ENCODE measurements around the gene VCL. TPM values are rescaled to one million over a fixed set of nuclear protein-coding genes. Genes with fewer than 3 reads are reported as not detected.
"Not testable (repeated sequence)": the region's sequence is repeated elsewhere in the genome, so short reads cannot be mapped to it uniquely, and the experiment has no call there.

The VCL gene
- total and polyA plus RNA-seq, 5 donors from 2014 or later: 11.4 to 39.2 (median 15.9) TPM

- Mint-ChIP-seq H3K27ac (peak overlapping the region in 2 of 3 donors; percentile 25 to 66), H3K9me3 (peaks cover 0 to 2% (median 0%) of the 10 kb centered on the region in 7 donors), H3K4me3 (peak overlapping the region in 2 of 4 donors; percentile 3 to 53), H3K36me3 (no peaks in the 10 kb centered on the region), H3K27me3 (no peaks in the 10 kb centered on the region), H3K4me1 (peaks cover 20 to 37% (median 22%) of the 10 kb centered on the region in 4 donors)
- ATAC-seq (ENCODE audit: low read depth in 2 of 2) (peak; percentile 58 to 73), DNase-seq (peak in 2 of 3 donors; percentile 27 to 80)
- Histone ChIP-seq H3K36me3 (ENCODE audit: control insufficient read depth, insufficient read depth, low read length) (no peaks in the 10 kb centered on the region), H3K4me3 (ENCODE audit: low read depth, low read length) (peak overlapping the region; percentile 13), H3K4me1 (ENCODE audit: control insufficient read depth, insufficient read depth, low read length, poor library complexity, severe bottlenecking) (peaks cover 27% of the 10 kb centered on the region), H3K27ac (ENCODE audit: insufficient read depth, low read length, poor library complexity, severe bottlenecking) (no peak overlapping the region), H3K9me3 (ENCODE audit: control insufficient read depth in 2 of 2, low read length in 2 of 2) (no peaks in the 10 kb centered on the region), H3K27me3 (ENCODE audit: control insufficient read depth, insufficient read depth, low read length) (no peaks in the 10 kb centered on the region)
Observed at GRCh38 chr10:74056050-74056818, 58.3 kb downstream of the VCL start.

GRCh38 chr10:74058071-74058470 is 60.2 kb downstream of the VCL start:
- no peak for ATAC-seq (ENCODE audit: low read depth in 2 of 2)
- Histone ChIP-seq H3K9me3 (ENCODE audit: control insufficient read depth in 2 of 2, low read length in 2 of 2) (no peaks in the 10 kb centered on the region), H3K27ac (ENCODE audit: insufficient read depth, low read length, poor library complexity, severe bottlenecking) (no peak overlapping the region), H3K36me3 (ENCODE audit: control insufficient read depth, insufficient read depth, low read length) (no peaks in the 10 kb centered on the region), H3K4me3 (ENCODE audit: low read depth, low read length) (no peak overlapping the region), H3K27me3 (ENCODE audit: control insufficient read depth, insufficient read depth, low read length) (no peaks in the 10 kb centered on the region), H3K4me1 (ENCODE audit: control insufficient read depth, insufficient read depth, low read length, poor library complexity, severe bottlenecking) (peaks cover 27% of the 10 kb centered on the region)
- Mint-ChIP-seq H3K27me3 (no peaks in the 10 kb centered on the region), H3K27ac (peak overlapping the region in 2 of 3 donors; percentile 48 to 75), H3K36me3 (peaks cover 2% of the 10 kb centered on the region), H3K4me1 (peaks cover 19 to 33% (median 21%) of the 10 kb centered on the region in 4 donors), H3K9me3 (peaks cover 0 to 2% (median 0%) of the 10 kb centered on the region in 7 donors), H3K4me3 (peak overlapping the region in 3 of 4 donors; percentile 16 to 62 (median 50))
- DNase-seq: no peak

DNA sequence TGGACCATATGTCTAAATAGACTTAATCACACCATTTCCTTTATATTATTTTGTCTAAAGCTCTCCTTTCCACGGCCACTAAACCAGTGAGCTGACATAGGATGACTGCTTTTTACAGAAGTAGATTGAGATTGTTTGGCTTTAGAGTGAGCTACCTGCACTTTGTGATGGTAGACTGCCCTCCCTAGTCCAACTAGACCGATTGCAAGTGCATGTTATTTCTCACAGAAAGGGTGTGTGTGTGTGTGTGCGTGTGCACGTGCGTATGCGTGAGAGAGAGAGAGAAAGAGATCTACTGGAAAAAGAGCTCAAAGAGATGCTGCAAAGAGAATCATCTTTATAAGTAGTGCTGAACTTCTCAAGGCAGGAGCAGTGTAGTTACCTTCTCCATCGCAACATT is 60.7 kb downstream of the VCL start:
- H3K9me3 ChIP-seq (ENCODE audit: control insufficient read depth in 2 of 2, low read length in 2 of 2): no peaks in the 10 kb centered on the region
- DNase-seq (peak in 2 of 3 donors; percentile 25 to 66), ATAC-seq (ENCODE audit: low read depth in 2 of 2) (peak in 1 of 2 donors; percentile 40)
- H3K27ac ChIP-seq (ENCODE audit: insufficient read depth, low read length, poor library complexity, severe bottlenecking): no peak overlapping the region
- H3K36me3 ChIP-seq (ENCODE audit: control insufficient read depth, insufficient read depth, low read length): peaks cover 4% of the 10 kb centered on the region
- peak overlapping the region in 1 of 4 donors; percentile 21 for H3K4me3 Mint-ChIP-seq
- peaks cover 27% of the 10 kb centered on the region for H3K4me1 ChIP-seq (ENCODE audit: control insufficient read depth, insufficient read depth, low read length, poor library complexity, severe bottlenecking)
- H3K9me3 Mint-ChIP-seq: peaks cover 0 to 5% (median 0%) of the 10 kb centered on the region in 7 donors
- H3K4me3 ChIP-seq (ENCODE audit: low read depth, low read length): no peak overlapping the region
- peak overlapping the region in 2 of 3 donors; percentile 3 to 13 for H3K27ac Mint-ChIP-seq
- no peaks in the 10 kb centered on the region for H3K27me3 ChIP-seq (ENCODE audit: control insufficient read depth, insufficient read depth, low read length)
- H3K36me3 Mint-ChIP-seq: peaks cover 7% of the 10 kb centered on the region
- H3K27me3 Mint-ChIP-seq: no peaks in the 10 kb centered on the region
- peaks cover 19 to 33% (median 21%) of the 10 kb centered on the region in 4 donors for H3K4me1 Mint-ChIP-seq

DNA sequence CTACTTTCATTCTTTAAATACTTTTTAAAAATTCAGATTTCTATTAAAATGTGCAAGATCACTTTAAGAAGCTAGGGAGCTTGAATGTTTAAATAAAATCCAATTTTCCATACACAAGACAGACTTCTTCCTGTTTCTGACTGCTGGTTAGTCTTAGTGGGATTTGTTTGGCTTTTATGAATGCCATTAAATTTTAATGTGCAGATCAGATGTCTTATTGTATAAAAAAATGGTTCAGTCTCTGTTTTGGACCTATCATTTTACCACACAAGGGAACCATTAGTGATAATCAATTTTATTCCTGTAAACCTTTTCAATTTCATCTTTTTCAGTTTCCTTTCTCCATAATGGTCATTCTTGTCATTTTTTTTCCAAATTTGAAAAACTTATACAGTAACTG is 63.2 kb downstream of the VCL start:
- Histone ChIP-seq H3K4me1 (ENCODE audit: control insufficient read depth, insufficient read depth, low read length, poor library complexity, severe bottlenecking) (peaks cover 21% of the 10 kb centered on the region), H3K36me3 (ENCODE audit: control insufficient read depth, insufficient read depth, low read length) (peaks cover 8% of the 10 kb centered on the region), H3K4me3 (ENCODE audit: low read depth, low read length) (no peak overlapping the region), H3K9me3 (ENCODE audit: control insufficient read depth in 2 of 2, low read length in 2 of 2) (no peaks in the 10 kb centered on the region), H3K27me3 (ENCODE audit: control insufficient read depth, insufficient read depth, low read length) (no peaks in the 10 kb centered on the region), H3K27ac (ENCODE audit: insufficient read depth, low read length, poor library complexity, severe bottlenecking) (no peak overlapping the region)
- no peaks in the 10 kb centered on the region for H3K27me3 Mint-ChIP-seq
- no peak for DNase-seq
- peaks cover 14% of the 10 kb centered on the region for H3K36me3 Mint-ChIP-seq
- no peak overlapping the region for H3K4me3 Mint-ChIP-seq
- H3K9me3 Mint-ChIP-seq: peaks cover 0 to 7% (median 0%) of the 10 kb centered on the region in 7 donors
- H3K4me1 Mint-ChIP-seq: peaks cover 12 to 24% (median 16%) of the 10 kb centered on the region in 4 donors
- ATAC-seq (ENCODE audit: low read depth in 2 of 2): no peak
- no peak overlapping the region for H3K27ac Mint-ChIP-seq

GRCh38 chr10:74061978-74062377 is 64.1 kb downstream of the VCL start:
- DNase-seq; H3K27ac ChIP-seq (ENCODE audit: insufficient read depth, low read length, poor library complexity, severe bottlenecking); H3K9me3 ChIP-seq (ENCODE audit: control insufficient read depth in 2 of 2, low read length in 2 of 2); H3K4me3 ChIP-seq (ENCODE audit: low read depth, low read length); H3K27ac Mint-ChIP-seq; H3K36me3 ChIP-seq (ENCODE audit: control insufficient read depth, insufficient read depth, low read length); H3K4me3 Mint-ChIP-seq; H3K27me3 Mint-ChIP-seq; H3K9me3 Mint-ChIP-seq; H3K27me3 ChIP-seq (ENCODE audit: control insufficient read depth, insufficient read depth, low read length); ATAC-seq (ENCODE audit: low read depth in 2 of 2): not testable (repeated sequence)
- H3K36me3 Mint-ChIP-seq: peaks cover 17% of the 10 kb centered on the region
- peaks cover 7 to 18% (median 12%) of the 10 kb centered on the region in 4 donors for H3K4me1 Mint-ChIP-seq
- H3K4me1 ChIP-seq (ENCODE audit: control insufficient read depth, insufficient read depth, low read length, poor library complexity, severe bottlenecking): peaks cover 14% of the 10 kb centered on the region

DNA sequence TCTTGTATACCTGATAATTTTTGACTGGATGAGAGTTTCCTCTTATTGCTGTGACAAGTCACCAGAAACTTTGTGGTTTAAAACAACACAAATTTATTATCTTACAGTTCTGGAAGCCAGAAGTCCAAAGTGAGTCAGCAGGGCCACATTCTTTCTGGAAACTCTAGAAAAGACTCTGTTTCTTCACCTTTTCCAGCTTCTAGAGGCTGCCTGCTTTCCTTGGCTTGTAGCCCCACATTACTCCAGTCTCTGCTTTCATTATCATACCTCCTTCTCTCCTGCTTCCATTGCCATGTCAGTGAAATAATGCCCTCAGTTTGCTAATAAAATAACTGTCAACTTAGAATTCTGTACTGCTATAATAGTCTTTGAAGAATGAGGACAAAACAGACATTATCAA is 65.3 kb downstream of the VCL start:
- H3K9me3 Mint-ChIP-seq: peaks cover 0 to 7% (median 0%) of the 10 kb centered on the region in 7 donors

DNA sequence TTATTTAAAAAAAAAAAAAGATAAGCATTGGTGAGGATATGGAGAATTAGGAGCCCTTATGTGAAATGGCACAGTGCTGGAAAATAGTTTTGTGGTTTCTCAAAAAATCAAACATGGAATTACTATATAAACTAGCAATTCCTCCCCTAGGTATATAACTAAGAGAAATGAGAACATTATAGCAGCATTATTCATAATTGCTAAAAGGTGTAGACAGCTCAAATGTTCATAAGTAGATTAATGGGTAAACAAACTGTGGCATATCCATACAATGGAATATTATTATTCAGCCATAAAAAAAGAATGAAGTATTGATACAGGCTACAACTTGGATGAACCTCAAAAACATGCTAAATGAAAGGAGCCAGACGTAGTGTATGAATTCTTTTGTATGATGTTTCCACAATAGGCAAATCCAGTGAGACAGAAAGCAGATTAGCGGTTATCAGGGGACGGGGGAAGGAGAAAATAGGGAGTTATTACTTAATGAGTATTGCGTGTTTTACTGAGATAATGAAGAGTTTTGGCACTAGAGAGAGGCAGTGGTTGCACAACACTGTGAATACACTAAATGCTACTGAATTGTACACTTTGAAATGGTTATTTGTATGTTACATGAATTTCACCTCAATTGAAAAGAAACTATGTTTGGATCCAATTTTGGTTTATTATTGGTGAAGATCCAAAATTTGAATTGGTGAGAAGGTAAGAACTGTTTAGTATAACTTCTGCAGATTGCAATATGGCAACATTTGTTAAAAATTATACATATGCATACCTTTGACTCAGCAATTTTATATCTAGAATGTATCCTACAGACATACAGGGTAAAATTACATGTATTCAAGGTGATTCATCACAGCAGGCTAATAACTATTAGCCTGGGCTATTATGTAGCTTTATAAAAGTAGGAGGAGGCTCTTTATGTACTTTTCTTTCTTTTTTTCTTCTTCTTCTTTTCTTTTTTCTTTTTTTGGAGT is 69.7 kb downstream of the VCL start:
- H3K27me3 ChIP-seq (ENCODE audit: control insufficient read depth, insufficient read depth, low read length): no peaks in the 10 kb centered on the region
- Mint-ChIP-seq H3K36me3 (peaks cover 30% of the 10 kb centered on the region), H3K4me3 (peak overlapping the region in 1 of 4 donors; percentile 80), H3K27ac (no peak overlapping the region), H3K27me3 (no peaks in the 10 kb centered on the region), H3K9me3 (peaks cover 0 to 7% (median 0%) of the 10 kb centered on the region in 7 donors), H3K4me1 (peaks cover 0 to 5% (median 0%) of the 10 kb centered on the region in 4 donors)
- no peak overlapping the region for H3K4me3 ChIP-seq (ENCODE audit: low read depth, low read length)
- no peak overlapping the region for H3K27ac ChIP-seq (ENCODE audit: insufficient read depth, low read length, poor library complexity, severe bottlenecking)
- H3K4me1 ChIP-seq (ENCODE audit: control insufficient read depth, insufficient read depth, low read length, poor library complexity, severe bottlenecking): no peaks in the 10 kb centered on the region
- no peak for DNase-seq
- H3K9me3 ChIP-seq (ENCODE audit: control insufficient read depth in 2 of 2, low read length in 2 of 2): no peaks in the 10 kb centered on the region
- H3K36me3 ChIP-seq (ENCODE audit: control insufficient read depth, insufficient read depth, low read length): peaks cover 12% of the 10 kb centered on the region
- no peak for ATAC-seq (ENCODE audit: low read depth in 2 of 2)

More for the DNA sequence above, 65.3 kb downstream of the VCL start:
- DNase-seq (no peak), ATAC-seq (ENCODE audit: low read depth in 2 of 2) (no peak)
- H3K4me3 Mint-ChIP-seq: no peak overlapping the region
- peaks cover 4 to 12% (median 7%) of the 10 kb centered on the region in 4 donors for H3K4me1 Mint-ChIP-seq
- peaks cover 17% of the 10 kb centered on the region for H3K36me3 Mint-ChIP-seq
- H3K27me3 Mint-ChIP-seq: no peaks in the 10 kb centered on the region
- H3K27me3 ChIP-seq (ENCODE audit: control insufficient read depth, insufficient read depth, low read length): no peaks in the 10 kb centered on the region
- peaks cover 3% of the 10 kb centered on the region for H3K4me1 ChIP-seq (ENCODE audit: control insufficient read depth, insufficient read depth, low read length, poor library complexity, severe bottlenecking)
- H3K36me3 ChIP-seq (ENCODE audit: control insufficient read depth, insufficient read depth, low read length): peaks cover 8% of the 10 kb centered on the region
- H3K27ac Mint-ChIP-seq: no peak overlapping the region
- H3K4me3 ChIP-seq (ENCODE audit: low read depth, low read length): no peak overlapping the region
- no peak overlapping the region for H3K27ac ChIP-seq (ENCODE audit: insufficient read depth, low read length, poor library complexity, severe bottlenecking)
- no peaks in the 10 kb centered on the region for H3K9me3 ChIP-seq (ENCODE audit: control insufficient read depth in 2 of 2, low read length in 2 of 2)

All from CD4-positive, CD25-positive, alpha-beta regulatory T cell (primary cell).